Measurements from ENCODE around the gene IRF5.
"Not testable (repeated sequence)": the region's sequence is repeated elsewhere in the genome, so short reads cannot be mapped to it uniquely, and the experiment has no call there.

The IRF5 gene

DNA sequence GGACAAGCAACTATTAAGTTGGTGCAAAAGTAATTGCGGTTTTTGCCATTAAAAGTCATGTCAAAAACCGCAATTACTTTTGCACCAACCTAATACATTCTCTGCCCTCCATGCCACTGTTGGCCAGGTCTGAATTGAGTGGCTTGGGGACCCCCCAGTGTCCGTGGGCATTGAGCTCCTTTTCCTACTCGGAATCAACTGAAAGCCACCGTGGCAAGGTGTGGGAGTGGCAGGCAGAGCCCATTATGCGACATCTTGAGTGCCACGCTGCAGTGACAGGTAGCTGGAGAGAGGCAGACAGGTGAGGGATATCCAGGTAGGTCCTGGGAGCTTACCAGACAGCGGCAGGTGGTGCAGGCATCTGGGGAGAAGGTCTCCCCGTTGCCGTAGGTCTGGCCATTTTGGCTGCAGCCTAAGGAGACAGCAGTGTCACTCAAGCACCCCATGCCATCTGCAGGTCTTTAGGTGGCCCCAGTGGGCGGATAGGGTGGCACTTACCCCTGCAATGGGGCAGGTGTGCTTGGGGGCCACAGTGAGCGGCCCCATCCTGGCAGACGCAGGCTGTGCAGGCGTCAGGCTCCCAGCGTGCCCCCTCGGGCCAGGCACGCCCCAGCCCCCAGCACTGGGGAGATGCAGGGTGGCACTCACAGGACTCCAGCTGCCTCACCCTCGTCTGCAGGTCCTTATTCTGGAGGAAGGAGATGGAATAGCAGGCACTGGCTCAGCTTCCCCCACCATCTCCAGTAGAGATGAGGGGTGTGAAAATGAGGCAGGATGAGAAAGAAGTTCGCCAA is 30.8 kb upstream of the IRF5 start:
- no peak for DNase-seq (ENCODE audit: low read depth)

- DNase-seq (ENCODE audit: low read depth), result no peak
Measured at GRCh38 chr7:128908750-128909624, 28.7 kb upstream of the IRF5 start.

DNA sequence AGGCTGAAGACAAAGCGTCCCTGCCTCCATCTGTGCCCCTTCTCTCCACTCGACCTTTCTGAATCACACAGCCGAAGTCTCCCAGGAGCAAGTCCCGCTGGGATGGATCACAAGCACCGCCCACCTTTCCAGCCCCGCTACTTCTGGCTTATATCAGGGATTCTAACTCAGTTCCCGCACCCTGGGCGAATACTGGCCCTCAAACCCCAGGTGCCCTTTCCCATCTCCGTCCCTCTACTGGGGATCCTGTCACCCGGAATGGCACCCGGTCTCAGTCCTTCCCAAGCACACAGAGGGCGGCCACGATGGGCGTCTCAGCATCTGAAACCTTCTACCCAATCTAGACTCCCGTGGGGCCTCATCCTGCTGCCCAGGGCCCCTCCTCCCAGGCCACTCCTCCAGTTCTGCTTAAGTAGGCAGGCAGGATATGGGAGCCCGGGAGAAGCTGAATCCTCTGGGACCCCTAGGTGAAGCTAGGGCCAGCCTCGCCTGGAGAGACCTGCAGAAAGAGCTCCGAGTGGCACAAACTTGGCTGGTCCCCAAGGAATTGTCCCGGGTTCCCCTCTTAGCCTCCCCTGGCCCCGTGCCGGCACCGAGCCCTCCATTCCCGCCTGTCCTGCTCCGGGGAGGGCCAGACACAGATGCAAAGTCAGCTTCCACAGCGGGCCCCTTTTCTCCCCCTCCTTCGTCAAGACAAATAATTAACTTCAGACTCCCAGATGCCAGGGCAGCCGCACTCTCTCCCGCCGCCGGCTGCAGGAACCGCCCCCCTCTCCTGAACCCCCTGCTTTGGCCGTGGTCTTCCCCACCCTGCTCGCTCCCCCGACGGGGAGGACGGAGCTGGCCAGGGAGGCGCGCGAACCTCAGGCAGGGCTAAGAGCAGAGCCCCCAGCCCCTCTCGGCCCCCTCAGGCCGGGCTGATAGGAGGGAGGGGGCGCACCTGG is 27.8 kb upstream of the IRF5 start:
- DNase-seq (ENCODE audit: low read depth), result no peak

DNA sequence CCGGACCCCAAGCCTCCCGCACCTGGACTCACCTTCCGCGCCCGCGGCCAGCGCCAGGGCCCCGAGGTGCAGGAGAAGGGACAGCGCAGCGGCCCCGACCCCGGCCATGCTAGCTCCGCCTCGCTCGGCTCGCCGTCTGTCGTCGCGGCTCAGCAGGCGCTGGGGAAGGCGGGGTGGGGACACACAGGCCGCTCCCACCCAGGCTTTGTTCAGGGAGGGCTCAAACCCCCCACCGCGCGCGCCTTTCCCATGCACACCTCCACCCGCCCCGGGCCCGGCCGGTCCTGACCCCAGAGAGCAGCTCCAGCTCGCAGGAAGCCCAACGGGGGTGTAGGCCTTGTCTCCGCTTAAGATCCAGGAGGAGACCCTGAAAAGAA is 27.2 kb upstream of the IRF5 start, which contains the start of gene KCP:
TSS of gene KCP (minus strand) at position 141 of the 377 bp plus-strand sequence. CDS start at position 108, 33 bp downstream.
- no peak for DNase-seq (ENCODE audit: low read depth)

GRCh38 chr7:128911423-128912031 is 26.2 kb upstream of the IRF5 start:
- DNase-seq (ENCODE audit: low read depth), result no peak

DNA sequence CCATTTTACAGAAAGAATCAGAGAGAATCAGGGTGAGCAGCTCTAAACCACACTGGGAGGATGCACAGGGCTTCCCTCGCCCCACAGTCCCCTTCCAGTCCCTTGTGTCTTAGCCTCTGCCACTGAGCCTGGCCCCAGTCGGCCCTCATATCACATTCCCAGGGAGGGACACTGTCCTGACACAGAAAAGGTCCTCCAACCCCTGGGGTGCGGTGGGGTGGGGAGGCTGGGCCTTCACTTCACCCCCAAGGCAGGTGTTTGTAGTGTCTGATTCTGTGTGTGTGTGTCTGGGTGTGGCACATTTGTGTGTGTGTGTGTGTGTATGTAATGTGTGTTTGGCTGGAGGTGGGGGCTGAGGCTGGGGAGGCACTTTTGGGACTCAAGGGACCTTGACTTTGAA is 25.4 kb upstream of the IRF5 start:
- no peak for DNase-seq (ENCODE audit: low read depth)

DNA sequence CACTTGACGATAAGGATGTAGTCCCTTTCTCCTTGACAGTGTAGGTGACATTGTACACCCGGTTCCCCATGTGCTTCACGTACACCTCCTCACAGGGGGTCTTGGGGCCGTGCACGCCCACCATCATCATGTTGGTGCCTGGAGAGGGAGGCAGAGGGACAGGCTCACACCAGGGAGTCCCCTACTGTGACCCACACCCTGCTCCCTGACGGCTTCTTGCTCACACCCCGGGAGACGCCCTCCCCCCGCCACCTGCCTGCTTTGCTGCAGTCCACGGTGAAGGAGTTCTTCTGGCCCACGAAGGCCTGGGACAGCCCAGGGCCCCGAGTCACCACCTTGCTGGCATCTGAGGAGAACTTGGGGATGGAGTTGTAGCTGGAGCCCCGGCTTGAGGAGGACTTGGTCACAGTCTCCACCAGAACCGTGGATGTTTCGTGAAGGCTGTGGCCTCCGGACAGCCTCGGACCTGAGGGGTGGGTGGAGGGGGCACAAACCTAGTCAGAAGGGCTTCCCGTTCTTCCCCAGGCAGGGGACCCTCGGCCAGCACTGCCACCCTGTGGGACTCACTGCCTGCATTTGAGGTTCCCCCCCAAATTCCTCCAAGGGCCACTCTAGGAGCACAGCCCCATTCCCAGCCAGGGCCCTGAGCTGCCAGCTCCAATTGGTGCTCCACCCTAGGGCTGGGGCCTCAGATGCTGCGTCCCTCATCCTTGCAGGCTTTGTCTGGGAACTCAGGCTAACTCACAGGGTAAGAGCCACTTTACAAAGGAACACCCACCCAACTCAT is 24.8 kb upstream of the IRF5 start:
- DNase-seq (ENCODE audit: low read depth), result not testable (repeated sequence)

- no peak for DNase-seq (ENCODE audit: low read depth)
Measured at GRCh38 chr7:128913870-128914565, 23.7 kb upstream of the IRF5 start.

DNA sequence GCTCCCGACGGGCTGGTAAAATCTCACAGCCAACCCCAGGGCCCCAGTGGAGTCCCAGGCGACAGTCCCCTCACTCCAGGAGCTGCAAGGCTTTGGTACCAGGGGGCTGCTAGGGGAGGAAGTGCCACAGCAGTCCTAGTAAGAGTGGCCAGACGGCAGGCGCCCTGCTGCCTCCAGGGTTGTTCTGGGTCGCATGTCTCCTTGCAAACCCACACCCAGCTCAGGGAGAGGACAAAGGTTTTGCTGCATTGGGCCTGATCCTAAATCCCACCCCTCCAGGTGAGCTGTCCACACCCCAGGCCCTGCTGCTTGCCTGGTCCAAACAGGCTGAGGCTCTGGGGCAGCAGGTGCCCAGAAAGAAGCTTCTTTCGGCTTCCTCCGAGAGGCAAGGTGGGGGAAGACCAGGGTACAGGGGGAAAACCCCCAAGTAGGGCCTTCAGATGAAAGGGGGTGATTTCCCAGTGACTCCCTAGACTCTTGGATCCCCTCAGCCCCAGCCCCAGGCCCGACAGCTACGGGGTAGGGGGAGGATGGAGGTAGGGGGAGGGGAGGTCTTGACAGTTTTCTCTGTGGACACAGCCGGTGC is 23.1 kb upstream of the IRF5 start:
- DNase-seq (ENCODE audit: low read depth), result no peak

DNA sequence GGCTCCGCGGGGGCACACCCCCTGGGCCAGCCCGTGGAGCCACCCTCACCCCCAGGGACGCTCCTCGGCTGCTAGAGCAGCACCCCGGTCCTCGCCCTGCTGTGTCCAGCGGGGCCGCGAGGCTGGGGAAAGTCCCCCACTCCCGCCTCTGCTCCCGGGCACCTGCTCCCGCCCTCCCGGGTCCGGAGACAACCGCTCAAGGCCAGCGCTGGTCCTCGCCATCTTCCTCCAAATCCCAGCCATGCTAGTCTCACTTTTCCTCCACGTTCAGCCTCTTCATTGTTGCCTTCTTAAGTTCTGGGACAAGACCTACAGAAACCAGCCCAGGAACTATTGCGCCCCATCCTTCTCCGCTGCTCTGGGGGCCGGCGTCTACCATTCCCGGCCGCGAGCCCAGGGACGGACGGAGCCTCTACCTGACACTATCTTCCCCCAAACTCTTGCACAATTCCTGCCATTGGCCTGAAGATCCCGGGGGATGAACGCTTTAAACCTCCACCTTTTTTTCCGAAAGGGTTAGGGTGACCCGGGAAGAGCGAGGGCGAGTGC is 22.4 kb upstream of the IRF5 start:
- no peak for DNase-seq (ENCODE audit: low read depth)

DNA sequence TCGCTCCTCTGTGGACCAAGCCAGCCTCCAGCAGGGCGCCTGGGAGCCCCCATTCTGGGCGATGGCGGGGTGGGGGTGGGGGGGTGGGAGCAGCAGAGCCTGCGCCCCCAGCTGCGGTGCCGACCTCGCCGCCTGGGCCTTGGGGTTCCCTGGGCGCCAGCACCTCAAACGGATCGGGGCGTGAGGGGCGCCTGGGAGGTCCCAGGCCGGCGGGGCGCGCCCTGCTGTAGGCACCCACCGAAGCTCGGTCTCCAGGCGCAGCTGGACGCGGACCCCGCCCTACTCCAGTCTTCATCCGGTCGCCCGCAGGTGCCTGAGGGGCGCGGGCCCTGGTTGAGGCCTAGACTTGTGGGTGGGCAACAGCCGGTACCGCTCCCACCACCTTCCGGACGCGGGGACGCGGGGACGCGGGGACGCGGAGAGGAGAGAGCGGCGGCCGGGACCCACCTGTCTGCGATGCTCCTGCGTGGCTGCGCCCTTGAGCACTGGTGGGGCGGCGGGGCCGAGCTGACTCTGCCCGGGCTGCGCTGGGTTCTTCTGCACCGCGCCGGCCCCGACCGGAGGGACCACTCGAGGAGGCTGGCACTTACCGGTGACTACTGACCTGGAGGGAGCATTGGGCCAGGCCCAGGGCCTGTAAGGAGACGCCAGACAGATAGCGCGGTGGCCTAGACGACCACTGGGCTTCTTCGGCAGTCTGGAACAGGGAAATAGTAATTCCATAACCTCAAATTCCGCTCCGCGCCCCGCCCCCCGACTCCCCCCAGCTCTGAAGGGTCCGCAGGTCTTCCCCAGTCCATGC is 21.7 kb upstream of the IRF5 start:
- no peak for DNase-seq (ENCODE audit: low read depth)

DNA sequence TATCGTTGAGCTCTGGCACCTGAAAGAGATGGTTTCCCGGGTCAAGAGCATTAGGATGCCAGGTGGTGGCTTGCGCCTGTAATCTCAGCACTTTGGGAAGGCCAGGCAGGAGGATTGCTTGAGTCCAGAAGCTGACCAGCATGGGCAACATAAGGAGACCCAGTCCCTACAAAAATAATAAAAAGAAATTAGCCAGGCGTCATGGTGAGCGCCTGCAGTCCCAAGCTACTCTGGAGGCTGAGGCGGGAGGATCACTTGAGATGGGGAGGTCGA is 21.1 kb upstream of the IRF5 start:
- DNase-seq (ENCODE audit: low read depth), result no peak

DNA sequence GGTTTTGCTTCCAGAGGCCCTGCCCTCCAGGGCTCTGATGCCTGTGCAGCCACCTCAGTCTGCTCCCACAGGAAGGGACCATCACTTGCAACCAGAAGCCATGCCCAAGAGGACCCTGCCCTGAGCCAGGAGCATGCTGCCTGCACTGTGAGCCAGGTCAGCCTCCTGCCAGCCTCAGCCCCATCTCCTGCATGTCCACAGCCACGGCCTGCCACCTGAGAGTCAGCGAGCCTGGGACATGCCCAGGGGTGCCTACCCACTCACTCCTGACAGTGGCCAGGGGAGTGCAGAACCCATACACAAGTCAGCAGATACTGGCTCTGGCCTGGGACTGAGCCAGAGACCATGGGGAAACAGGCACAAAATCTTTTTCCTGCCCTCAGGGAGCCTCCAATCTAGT is 20.6 kb upstream of the IRF5 start:
- no peak for DNase-seq (ENCODE audit: low read depth)

GRCh38 chr7:128918016-128918665 is 19.6 kb upstream of the IRF5 start:
- DNase-seq (ENCODE audit: low read depth), result no peak

GRCh38 chr7:128919241-128919640 is 18.5 kb upstream of the IRF5 start:
- no peak for DNase-seq (ENCODE audit: low read depth)

DNA sequence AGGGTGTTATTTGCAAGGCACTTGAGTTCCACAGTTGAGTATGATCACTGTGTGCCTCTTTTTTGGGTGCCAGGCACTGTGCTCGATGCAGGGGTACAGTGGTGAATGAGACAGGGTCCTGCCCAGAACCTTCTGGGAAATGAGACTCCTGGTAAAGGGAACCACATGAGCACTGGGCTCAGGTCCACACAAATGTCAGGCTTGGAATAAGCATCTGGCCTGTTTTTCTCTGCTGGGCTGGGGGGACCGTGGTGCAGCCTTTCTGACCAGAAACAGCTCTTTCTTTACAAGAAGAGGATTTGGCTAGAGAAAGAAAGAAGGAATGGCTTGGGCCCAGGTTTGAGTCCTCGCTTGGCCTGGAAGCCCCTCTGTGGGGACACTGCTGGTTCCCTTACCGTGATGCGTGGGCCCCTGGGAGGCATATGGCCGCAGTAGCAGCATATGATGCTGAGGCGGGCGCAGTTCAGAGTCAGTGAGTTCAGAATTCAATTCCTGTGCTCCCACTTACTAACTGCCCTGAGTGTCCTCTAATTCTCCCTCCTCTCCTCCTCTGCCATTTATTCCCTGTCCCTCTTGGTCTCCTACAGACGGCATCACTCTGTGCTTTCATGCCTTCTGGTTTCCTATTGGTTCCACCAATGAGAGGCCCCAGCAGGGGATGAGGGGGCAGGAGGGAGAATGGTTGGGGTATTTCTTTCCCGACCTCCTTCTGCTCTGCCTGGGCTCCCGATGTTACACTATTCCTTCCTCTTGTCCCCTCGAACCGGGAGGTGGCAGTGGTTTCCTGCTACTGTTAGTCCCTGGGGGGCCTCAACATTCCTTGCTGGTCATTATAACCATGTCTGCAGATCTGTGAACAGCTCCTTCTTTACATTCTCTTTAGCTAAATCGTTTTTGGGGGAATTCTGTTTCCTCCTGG is 17.6 kb upstream of the IRF5 start:
- no peak for DNase-seq (ENCODE audit: low read depth)

GRCh38 chr7:128920913-128921582 is 16.7 kb upstream of the IRF5 start:
- no peak for DNase-seq (ENCODE audit: low read depth)

Measured in GM04503 (cell line).